Thyroid gland (tissue), 4 donors: ENCODE data around the gene EVA1C.

Experiments used
- CTCF ChIP-seq, 6 experiments: fragments of 200-600 bp in 3 of 6; fragments of 450-650 bp in 3 of 6; sonication (generic) in 3 of 6; IDR thresholded peaks; one replicate each; pipeline ENCODE4 v1.5.1; 2016 to 2019; ENCODE audit warnings: antibody characterized with exemption in 6 of 6, mild to moderate bottlenecking in 2 of 6, inconsistent platforms in 1 of 6, moderate library complexity in 1 of 6
- POLR2A ChIP-seq, 2 donors: fragments of 450-650 bp; IDR thresholded peaks; one replicate each; pipeline ENCODE4 v1.6.1; 2017; ENCODE audit warnings: antibody characterized with exemption in 2 of 2, mild to moderate bottlenecking in 2 of 2, moderate library complexity in 1 of 2

GRCh38 chr21:32474179-32475059 lies 61.9 kb downstream of the EVA1C start:
- TF ChIP-seq CTCF (IDR thresholded peaks at IDR 0.05) (no peak), POLR2A (IDR thresholded peaks at IDR 0.05) (no peak)
